SK-N-DZ (cell line): ENCODE results near the gene GPRC5A.

ENCODE experiments used
- DNase-seq: peaks from one replicate; pipeline ENCODE4 v3.0.0-alpha.2; 2015; ENCODE audit warnings: low spot score

The GPRC5A gene

DNA sequence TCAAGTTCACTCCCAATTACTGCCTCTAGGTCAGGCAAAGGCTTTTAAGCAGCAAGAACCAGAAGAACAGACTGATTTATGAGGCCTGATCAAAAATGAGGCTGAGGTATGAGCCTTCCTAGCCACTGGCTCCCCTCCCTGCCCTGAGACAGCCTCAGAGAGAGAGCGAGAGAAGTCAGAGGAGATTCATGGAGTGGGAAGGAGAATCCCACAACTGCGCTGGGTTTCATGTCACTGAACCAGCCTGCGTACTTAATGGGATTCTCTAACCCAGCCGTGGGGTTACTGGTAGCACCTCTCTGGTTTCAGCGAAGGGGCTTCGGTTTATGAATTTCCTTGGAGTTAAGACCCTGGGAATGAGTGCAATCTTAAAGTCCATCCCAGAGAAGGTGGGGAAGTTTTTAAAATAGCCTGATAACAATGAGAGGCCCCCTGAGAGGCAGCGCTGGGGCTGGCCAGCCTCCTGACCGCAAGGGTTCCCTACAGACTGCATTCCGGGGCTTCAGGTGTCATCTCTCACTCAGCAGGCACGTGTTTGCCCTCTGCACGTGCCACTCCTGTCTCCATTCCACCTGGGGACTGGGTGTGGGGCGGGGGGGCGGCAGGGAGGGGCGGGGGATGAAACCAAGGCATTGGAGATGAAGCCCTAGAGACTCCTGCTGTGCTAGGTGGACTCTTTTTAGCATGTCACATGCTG is 6.1 kb upstream of the GPRC5A start:
- DNase-seq: no peak

DNA sequence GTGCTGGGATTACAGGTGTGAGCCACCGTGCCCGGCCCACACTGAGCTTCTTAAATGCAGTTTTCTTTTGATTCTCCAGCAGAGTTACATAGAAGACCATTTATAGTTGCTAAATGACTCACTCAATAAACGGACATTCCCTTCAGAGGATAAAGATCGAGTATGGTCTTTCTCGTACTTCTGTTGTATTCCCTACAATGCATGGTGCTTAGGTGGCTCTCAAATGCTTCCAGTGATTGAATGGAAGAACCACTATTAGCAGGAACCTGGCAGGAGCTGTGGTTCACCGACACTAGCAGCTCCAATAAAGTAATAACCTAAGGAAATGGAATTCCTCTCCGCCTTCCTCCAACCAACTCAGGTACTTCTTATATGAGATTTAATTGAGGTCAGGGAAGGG is 3.9 kb upstream of the GPRC5A start:
- no peak for DNase-seq

DNA sequence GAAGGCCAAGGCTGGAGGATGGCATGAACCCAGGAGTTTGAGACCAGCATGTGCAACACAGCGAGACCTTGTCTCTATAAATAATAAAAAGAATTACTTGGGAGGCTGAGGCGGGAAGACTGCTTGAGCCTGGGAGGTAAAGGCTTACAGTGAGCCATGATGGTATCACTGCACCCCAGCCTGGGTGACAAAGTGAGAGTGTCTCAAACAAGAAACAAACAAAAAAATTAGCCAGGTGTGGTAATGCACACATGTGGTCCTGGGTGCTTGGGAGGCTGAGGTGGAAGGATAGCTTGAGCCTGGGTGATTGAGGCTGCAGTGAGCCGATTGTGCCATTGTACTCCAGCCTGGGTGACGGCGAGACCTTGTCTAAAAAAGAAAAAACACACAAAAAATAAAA is 1.7 kb upstream of the GPRC5A start:
- no peak for DNase-seq

DNA sequence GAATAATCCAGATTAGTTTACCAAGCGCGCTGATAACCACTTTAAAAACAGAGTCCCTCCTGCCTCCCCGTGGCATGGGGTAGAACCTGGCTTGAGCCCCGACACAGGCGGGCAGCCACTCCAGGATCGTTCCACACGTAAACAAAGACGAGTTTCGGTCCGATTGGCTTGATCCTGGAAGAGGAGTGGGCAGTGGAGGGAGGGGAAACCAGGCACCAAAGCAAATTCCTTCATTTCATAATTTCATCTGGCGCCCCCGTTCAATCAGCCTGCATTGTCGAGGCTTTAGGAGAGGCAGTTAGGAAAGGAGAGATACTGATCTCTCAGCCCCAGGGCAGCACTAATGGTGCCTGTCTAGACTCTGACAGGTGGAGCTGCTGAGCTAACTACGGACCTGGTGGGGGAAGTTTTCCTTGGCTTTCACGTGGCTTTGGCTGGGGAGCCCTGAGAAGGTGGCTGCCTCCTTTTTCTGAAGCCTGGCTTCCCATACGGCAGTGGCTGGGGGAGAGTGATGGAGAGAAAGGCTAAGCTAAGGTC is 751 bp upstream of the GPRC5A start:
- peak; percentile 88 for DNase-seq

DNA sequence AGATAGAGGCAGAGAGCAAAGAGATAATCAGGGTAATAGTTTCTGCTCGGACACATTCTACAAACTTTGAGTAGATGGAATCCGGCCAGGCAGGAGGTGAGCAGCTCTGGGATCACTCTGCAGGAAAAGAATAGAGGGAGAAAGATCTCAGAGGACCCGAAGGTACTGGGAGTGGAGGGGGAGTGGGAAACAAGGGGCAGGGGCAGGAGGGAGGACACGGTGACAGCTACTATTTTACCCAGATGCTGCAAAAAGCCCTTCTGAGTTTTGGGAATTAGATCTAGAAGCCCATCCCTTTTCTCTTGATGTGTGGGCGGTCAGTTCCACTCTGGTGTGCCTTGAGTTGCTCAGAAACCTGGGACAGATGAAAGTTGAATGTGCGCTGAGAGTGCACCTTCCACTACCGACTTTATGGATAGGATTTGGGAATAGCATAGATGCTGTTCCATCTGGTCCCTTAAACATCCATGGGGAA is 556 bp downstream of the GPRC5A start:
- DNase-seq: no peak

DNA sequence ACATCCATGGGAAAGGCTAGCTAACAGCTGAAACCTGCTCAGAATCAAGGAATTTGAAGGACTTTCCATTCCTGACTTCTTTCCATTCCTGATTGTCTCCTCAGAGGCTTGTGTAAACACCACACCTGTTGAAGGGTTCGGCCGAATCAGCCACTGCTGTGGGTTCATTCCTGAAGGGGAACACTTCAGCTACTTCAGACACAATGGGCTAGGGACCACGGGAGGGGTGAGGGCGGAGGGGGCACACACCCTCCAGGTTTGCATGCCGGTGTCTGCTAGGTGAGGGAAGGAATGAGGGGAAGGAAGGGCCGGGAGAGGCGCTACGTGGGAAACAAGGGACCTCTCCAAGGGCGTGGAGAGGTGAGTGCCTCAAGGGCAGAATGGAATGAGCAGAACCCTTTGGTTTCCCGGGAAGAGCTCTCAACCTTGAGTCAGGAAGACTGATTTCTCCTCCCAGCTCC is 1.3 kb downstream of the GPRC5A start:
- no peak for DNase-seq

DNA sequence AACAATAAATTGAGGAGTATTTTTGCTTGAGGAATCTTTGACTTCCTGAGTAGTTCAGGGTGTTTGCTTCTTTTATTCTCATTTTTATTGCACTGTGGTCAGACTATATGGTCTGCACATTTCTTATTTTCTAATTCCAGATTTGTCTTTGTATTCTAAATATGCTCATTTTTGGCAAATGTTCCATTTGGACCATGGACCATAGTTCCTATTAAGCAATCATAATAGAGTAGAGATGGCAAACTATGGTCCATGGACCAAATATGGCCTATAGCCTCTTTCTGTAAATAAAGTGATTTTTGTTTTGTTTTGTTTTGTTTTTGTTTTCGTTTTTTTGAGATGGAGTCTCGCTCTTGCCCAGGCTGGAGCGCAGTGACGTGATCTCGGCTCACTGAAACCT is 2.1 kb downstream of the GPRC5A start:
- no peak for DNase-seq

DNA sequence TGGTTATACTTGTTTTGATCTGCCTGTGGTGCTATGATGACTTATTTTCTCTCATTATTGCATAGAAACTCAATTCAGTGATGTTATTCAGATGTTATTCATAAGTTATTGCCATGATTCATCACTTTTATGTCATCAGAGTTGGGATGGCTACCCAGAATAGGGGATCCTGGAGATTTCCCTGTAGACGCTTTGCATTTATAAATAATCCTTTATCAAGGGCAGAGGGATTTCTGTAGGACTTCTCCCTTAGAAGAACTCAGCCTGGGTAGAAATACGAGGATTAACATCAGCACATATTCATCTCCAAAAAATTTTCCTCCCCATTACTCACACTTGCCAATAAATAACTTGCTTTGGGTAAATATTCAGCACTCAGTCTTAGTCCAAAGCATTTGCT is 4.9 kb downstream of the GPRC5A start:
- DNase-seq: no peak

DNA sequence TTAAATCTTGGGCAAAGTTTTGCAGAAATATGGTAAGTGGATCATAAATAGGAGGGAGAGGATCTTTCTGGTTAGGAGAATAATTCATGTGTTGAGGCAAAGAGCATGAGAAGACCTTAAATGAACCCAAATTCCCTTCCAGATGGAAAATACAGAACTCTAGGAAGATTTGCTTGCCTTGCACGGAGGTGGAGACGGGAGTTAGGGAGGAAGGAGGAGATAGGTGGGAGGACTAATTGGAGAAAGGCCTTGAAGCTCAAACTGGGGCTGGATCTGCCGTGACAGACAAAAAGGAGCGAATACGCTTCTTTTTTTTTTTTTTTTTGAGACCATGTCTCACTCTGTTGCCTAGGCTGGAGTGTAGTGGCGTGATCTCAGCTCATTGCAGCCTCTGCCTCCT is 5.9 kb downstream of the GPRC5A start:
- DNase-seq: no peak

DNA sequence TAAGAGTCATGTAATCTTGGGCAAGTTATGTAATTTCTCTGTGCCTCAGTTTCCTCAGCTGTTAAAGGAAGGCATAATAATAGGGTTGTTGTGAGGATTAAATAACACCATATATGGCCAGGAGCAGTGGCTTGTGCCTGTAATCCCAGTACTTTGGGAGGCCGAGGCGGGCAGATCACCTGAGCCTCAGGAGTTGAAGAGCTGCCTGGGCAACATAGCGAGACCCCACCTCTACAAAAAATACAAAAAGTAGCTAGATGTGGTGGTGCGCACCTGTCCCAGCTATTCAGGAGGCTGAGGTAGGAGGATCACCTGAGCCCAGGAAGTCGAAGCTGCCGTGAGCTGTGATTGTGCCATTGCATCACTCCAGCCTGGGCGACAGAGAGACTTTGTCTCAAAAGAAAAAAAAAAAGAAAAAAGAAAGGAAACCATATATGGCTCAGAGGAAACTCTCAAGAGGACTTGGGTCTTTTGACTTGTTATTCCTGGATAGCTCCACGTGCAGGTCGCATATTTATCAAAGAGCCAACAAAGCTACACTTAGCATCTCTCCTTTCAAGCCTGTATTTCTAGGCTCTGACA is 6.9 kb downstream of the GPRC5A start:
- no peak for DNase-seq

DNA sequence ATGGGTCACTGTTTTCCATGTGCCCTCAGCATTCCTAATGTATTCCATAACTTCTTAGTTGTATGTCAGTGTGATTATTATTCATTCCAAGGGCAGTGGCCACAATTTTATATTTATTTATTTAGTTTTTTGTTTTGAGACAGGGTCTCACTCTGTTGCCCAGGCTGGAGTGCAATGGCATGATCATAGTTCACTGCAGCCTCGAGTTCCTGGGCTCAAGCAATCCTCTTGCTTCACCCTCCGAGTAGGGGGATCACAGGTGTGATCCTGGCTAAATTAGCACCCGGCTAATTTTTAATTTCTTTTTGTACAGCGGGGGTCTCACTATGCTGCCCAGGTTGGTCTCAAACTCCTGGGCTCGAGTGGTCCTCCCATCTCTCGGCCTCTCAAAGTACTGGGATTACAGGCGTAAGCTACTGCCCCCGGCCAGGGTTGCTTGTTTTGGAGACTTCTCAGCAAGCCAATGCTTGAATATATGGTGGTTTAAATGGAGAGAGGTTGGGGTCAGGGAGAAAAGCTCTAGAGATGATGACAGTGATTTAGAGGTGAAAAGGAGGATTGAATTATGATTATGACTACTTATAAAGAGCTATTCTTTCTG is 7.6 kb downstream of the GPRC5A start:
- no peak for DNase-seq

DNA sequence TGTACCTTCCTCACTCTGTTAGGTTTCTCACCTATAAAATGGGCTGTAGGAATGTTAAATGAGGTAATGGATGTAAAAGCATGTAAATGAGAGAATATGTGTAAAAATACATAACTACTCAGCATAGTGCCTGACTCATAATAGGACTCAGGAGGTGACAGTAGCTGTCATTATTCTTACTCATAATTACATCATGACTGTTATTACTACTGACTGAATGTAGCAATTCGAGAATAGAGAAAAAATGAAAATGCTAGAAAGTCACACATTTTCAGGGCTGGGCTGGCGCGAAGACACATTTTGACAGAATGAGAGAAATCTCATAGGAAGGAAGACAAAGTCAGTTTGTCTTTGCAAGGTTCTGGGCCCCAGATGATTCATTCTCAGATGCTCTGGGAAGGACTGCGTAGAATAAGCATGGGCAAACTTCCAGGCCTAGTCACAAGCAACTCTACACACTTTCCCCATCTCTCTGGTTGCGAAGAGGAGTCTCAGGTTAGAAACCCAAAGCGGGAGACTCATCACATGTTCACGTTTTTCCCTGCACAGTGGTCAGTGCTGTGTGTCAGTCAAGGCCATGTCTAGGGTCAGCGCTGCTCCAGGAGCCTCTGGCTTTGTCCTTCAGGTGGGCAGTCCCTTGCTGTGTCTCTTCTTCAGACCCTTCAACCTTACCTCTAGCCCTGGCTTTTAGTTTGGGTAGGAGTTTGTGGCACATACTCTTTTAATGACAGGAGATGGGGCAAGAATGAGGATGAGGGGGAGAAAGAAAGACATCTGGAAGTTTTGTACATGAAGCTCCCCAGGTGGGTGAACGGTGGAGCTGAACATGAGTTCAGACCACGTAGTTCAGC is 8.4 kb downstream of the GPRC5A start:
- no peak for DNase-seq

DNA sequence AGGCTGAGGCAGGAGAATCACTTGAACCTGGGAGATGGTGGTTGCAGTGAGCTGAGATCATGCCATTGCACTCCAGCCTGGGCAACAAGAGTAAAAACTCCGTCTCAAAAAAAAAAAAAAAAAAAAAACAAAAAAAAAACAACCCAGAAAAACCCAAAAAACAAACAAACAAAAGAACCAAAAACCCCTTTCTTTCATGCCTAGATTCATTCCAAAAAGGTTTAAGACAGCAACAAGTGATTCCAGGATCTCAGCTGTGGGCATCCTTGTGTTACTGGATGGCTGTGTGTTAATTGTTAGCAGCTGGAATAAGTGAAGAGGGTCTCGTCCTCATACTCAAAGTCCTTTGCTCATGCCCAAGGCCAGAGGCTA is 9.4 kb downstream of the GPRC5A start:
- DNase-seq: no peak

DNA sequence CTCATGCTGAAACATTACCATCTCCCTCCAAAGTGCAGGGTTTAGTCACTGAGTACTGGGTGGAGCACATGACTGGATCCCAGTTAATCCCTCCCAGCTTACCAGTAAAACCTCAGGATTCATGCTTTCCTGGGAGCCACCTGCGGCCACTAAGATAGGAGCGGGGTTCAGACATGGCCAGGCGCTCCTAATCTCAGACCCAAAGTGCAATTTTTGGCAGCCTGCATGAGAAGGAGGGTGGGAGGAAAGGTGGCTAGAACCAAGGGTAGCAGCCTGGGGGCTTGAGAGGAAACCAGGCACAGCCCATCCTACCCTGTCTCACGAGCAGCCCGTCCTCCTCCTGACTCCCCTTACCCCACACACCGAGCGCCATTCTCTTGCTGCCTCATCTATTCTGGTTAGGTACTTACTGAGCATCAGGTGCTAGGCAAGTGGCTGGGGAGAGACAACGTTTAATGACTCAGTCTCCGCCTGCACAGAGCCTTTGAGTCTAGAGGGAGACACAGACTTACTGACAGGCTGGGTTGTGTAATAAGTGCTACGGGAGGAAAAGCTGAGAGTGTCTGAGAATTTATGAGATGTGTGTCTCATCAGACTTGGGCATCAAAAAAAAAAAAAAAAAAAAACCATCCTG is 9.9 kb downstream of the GPRC5A start:
- no peak for DNase-seq

DNA sequence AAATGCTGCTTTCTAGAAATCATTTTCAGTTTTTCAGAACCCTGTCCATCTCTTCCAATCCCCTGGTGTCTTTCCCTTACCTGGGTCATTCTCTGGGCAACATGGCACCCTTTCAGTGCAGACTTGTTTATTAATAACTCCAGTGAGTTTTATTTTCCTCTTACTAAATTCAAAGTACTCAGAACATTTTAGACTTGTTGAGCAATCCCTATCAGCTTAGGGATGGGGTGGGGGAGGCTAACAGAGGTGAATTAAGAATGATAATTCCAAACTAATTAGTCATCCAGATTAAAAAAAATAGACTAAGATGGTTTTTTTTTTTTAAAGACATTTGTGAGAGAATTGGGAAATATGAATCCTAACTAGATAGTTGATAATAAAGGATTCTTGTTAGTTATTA is 10.7 kb downstream of the GPRC5A start:
- no peak for DNase-seq

DNA sequence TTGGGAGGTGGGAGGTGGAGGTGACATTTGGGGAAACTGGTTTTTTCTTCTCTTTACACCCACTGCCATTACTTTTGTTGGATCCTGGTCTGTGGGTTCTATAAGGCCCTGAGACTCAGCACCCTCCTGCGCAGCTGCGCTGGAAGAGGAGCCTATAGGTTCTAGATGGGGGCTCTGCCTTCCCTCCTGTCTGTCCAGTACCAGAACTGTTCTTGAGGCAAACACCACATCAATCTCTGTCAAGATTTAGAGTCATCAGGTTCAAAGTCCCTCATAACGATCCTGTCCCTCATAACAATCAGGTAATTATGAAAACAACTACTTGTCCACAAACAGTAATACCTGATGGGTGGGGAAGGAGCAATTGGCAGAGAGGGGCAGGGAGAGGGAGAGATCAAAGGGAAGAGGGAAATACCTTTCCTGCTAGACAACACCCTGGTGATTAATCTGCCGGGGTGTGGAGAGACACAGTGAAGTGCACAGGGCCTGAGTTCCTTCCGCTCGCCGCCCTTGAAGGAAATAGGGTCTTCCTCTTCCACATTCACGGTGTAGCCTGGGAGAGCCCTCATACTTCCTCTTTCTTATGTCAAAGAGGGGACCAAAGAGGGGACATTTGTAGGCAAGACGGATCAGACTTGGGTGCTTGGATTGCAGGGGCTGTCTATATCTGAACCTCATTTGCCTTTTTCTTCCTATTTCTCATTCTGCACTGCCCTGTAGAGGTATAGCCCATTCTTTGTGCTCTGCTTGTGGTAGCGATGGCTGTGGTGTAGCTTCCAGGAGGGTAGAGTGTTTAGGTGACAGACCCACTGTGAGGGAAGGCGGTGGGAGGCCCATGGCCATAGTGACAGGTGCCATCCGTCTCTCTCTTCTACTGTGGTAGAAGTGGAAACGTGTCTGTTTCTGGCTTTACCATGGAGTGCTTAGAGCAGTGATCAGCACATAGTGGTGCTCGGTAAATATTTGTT is 12.6 kb downstream of the GPRC5A start:
- DNase-seq: no peak

DNA sequence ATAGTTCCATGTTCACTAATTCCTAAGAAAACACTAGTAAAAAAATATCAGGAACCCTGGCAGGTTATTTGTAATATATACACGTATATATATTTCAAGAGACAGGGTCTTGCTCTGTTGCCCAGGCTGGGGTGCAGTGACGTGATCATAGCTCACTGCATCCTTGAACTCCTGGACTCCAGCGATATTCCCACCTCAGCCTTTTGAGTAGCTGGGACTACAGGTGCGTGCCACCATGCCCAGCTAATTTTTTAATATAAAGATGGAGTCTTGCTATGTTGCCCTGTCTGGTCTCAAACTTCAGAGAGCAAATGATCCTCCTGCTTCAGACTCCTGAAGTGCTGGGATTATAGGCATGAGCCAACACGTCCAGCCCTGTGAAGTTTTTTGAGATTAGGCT is 16.2 kb downstream of the GPRC5A start:
- no peak for DNase-seq

DNA sequence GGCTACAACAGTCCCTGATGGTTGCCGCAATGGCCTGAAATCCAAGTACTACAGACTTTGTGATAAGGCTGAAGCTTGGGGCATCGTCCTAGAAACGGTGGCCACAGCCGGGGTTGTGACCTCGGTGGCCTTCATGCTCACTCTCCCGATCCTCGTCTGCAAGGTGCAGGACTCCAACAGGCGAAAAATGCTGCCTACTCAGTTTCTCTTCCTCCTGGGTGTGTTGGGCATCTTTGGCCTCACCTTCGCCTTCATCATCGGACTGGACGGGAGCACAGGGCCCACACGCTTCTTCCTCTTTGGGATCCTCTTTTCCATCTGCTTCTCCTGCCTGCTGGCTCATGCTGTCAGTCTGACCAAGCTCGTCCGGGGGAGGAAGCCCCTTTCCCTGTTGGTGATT is 16.9 kb downstream of the GPRC5A start:
- no peak for DNase-seq

DNA sequence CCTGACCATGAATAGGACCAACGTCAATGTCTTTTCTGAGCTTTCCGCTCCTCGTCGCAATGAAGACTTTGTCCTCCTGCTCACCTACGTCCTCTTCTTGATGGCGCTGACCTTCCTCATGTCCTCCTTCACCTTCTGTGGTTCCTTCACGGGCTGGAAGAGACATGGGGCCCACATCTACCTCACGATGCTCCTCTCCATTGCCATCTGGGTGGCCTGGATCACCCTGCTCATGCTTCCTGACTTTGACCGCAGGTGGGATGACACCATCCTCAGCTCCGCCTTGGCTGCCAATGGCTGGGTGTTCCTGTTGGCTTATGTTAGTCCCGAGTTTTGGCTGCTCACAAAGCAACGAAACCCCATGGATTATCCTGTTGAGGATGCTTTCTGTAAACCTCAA is 17.3 kb downstream of the GPRC5A start:
- DNase-seq: no peak

DNA sequence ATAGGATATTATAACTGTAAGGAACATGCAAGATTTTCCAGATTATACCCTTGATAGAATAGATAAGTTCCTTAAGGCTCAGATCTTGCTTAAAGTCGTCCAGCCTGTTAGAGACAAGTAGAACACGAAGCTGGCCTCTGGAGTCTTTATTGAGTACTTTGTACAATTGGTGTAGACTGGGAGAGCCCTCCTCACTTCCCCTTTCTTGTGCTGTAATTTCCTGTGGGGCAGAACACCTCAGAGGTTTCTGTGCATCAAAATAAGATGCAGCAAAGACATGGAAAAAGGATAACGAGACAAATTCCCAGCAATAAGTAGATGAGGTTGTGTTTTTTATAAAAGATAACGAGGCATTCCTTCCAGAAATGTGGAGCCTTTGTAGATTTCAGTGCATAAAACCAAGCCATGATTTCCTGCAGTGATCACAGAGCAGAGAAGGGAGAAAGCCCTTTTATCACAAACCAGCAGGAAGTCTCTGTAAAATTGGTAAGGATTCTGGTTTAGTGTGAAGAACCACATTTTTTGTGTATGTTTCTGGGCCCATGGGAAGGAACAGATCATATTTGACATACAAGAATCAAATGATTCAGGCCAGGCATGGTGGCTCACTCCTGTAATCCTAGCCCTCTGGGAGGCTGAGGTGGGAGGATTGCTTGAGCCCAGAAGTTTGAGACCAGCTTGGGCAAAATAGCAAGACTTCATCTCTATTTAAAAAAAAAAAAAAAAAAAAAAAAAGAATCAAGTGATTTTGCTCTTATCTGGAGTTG is 18.0 kb downstream of the GPRC5A start:
- no peak for DNase-seq
